IMR-90 (cell line): ENCODE measurements around the gene GLIS1.

Experiments used
- CHD1 ChIP-seq: IDR thresholded peaks from 2 replicates; pipeline ENCODE4 v1.6.1; 2012; ENCODE audit warnings: low read depth, low read length, improper control_type of control experiment
- MAZ ChIP-seq: IDR thresholded peaks from 2 replicates; pipeline ENCODE4 v1.6.1; 2012; ENCODE audit warnings: low read depth, mild to moderate bottlenecking, low read length, improper control_type of control experiment, moderate library complexity, borderline replicate concordance
- POLR2A ChIP-seq: IDR thresholded peaks from 2 replicates; pipeline ENCODE4 v1.6.1; 2012; ENCODE audit warnings: mild to moderate bottlenecking, low read depth, low read length
- RCOR1 ChIP-seq: IDR thresholded peaks from 2 replicates; pipeline ENCODE4 v1.6.1; 2012; ENCODE audit warnings: mild to moderate bottlenecking, low read length, improper control_type of control experiment; ENCODE audit not compliant: insufficient replicate concordance

DNA sequence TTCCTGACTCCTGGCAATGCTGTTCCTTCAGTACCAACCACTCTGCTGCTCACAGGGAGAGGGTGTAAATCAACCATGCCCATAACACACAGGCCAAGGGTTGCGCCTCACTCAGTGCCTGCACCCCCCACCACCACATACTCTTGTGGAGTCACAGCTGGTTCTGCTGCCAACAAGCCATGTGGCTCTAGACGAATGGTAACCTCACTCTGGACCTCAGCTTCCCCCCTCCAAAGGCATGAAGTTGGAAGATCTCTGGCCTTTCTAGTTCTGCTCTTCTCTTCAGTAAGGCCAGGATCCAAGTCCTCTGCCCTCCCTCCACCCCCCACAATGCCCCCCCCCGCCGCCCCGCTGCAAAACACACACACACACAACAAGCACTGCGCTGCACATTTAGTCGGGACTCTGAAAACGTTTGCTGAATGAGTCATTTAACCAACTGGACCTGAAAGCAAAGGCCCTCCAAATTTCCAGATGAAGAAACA, 1.7 kb upstream of the GLIS1 start:
- TF ChIP-seq POLR2A (no peak), MAZ (peak; percentile 73), CHD1 (no peak), RCOR1 (no peak)
